Stimulated activated CD8-positive, alpha-beta memory T cell treated with anti-CD3 and anti-CD28 coated beads, Interleukin-2, amount 100 ng/mL, for 48 hours (primary cell): ENCODE data around the gene NR3C1.

Experiments used
- DNase-seq, 2 donors: peaks; one replicate each; pipeline ENCODE4 v3.0.0-alpha.2; 2020; ENCODE audit warnings: low read depth in 2 of 2

NR3C1 gene

DNA sequence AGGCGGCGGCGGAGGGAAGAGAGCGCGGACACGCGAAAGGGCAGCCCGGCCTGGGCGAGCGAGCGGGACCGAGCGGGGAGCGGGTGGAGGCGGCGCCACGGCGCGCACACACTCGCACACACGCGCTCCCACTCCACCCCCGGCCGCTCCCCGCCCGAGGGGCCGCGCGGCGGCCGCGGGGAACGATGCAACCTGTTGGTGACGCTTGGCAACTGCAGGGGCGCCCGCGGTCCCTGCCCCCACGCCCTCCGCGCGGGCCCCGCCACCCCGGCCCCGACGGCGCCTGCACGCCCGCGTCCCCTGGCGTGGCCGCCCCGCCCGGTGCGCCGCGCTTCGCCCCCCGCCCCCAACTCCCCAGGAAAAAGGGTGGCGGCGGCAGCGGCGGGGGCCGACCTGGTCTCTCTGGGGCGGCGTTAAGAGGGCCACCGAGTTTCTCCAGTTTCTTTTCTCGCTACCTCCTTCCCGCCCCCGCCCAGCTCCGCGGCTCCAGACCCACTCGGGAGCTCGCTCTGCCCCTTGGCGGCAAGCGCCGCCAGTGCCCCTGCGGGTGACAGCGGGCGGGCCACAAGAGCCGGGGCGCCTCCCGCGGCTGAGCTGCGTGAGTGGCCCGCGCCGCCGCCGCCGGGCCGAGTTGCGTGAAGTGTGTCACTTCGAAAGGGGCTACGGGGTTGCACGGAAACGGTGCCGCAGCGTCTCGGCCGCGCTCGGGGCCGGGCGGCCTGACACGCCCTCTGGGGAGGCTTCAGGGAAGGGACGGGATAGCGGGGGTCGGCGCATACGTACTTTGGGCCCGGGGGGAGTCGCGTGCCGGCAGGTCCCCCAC lies at the start of gene NR3C1:
TSS of gene NR3C1 (minus strand) at position 94 of the 823 bp plus-strand sequence. CDS start 2,847 bp downstream, outside the sequence.
- peak; percentile 74 to 77 for DNase-seq

DNA sequence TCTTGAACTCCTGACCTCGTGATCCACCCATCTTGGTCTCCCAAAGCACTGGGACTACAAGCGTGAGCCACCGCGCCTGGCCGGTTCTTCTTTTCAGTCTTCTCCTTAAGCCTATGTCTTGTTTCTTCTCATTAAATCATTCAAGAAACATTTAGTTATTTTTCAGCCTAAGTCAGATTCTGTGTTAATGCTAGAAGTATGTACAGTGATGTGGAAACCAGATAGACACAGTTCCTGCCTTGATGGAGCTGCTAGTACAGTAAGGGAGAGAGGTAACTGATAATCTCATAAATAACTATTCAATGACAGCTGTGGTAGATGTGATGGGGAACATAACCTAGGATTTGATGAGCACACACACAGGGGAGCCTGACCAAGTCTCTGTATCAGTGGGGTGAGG lies 46.3 kb upstream of the NR3C1 start:
- DNase-seq = no peak

DNA sequence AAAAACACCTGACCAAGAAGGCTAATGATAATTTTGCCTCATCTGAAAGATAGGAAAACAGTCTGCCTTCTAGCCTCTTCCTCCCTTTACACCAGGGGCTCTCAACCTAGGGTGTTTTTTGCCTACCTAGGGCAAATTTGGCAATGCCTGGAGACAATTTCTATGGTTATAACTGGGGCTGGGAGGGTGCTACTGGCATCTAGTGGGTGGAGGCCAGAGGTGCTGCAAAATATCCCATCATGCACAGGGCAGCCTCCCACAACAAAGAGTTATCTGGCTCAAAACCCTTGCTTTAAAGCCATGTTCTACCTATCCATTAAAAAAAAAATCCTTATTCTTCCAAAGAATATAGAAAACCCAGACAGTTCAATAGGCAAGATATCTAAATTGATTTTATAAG lies 45.0 kb upstream of the NR3C1 start:
- DNase-seq = no peak

DNA sequence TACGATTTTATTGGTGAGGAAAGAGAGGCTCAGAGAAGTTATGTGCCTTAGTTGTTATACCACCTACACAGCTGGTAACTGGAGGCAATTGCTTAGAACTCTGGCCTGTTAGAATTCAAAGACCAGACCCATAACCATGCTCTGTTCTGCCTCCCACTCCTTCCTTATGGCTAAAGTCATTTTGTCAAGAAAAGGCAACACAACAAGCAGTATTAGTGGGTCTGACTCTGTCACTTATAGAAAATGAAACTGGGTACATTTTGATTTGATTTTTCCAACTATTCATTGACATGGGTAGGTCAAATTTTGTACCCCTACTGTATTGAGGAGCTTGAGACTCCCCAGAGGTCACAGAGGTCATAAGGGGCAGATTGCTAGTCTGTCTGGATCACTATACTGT lies 44.5 kb upstream of the NR3C1 start:
- no peak for DNase-seq

DNA sequence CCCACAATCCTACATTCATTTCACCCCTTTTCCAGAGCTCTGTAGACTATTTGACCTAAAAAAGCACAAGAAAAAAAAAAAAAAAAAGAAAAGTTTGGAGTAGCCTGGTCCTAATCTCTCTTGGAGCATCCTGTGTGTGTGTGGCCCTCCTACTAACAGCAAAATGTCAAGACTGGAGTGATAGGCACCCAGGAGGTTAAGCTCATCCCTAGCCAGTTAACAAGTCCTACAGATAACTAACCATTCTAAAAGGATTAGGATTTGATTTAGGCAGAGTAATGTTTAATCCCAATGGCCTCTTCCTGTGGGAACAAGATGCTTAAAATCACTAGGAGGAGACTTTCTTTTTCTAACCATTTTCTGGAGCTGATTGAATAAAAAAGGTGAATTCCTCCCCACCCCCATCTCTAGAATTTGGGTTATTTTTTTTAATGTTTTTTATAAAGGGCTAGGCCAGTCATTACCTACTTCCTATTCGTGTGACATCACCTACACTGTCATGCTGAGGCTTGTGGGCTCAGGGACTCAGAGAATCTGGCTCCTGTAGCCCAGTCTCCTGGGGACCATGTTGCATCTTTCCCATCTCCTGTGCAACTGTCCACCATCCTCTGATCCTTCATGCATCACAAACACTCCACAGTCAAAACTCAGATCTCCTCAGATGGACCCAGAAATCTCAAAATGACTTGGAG lies 43.2 kb upstream of the NR3C1 start:
- DNase-seq = no peak

DNA sequence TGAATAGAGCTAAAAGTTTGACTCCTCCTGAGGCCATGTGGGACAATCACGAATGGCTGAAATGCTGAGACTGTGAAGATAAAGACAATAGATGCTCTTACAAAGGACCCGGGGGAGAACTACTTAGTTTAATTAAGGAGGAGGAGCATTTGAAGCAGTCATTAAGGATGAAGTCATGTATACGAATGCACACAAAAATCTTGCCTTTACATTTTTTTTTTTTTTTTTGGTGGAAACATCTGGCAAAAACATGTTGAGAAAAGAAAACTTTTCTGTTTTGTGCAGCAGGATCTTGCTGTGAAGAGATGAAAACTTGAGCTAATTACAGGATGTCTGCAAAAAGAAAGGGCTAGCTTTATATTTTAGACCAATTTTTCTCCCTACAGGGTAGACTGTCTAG lies 42.3 kb upstream of the NR3C1 start:
- DNase-seq = no peak

DNA sequence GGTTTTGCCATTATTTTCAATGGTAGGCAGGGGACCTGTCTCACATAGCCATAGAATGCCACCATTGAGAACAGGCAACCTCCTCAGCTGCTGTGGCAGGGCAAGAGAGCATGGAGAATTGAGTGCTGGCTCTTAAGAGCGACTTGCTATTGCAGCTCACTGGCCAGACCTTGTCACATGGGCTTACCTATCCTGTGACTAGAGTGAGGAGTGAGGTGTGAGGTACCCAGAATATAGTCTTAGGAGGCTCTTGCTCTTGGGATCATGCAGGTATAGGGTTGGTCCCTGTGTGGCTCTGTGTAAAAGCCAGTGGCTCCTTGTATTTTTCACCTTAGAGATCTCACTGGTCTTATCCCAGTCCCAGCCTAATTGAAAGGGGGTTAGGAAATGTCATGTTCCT lies 39.8 kb upstream of the NR3C1 start:
- DNase-seq = no peak

DNA sequence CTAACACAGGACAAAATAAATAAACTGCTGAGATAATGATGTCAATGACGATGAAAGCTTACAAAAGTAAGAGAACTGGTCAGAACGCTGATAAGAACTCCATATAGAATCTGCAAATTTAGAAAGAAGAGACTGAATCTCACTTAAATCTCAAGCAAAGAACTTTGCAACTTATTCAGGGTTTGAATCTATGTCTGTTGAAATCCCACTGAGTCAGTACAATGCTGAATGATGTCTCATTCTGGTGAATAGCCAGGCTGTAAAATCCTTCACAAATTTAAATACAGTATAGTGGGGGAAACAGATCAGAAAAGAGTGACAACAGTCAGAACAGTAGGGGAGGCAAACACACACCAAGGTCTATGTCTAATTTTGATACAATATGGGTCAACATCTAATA lies 38.9 kb upstream of the NR3C1 start:
- DNase-seq = no peak

DNA sequence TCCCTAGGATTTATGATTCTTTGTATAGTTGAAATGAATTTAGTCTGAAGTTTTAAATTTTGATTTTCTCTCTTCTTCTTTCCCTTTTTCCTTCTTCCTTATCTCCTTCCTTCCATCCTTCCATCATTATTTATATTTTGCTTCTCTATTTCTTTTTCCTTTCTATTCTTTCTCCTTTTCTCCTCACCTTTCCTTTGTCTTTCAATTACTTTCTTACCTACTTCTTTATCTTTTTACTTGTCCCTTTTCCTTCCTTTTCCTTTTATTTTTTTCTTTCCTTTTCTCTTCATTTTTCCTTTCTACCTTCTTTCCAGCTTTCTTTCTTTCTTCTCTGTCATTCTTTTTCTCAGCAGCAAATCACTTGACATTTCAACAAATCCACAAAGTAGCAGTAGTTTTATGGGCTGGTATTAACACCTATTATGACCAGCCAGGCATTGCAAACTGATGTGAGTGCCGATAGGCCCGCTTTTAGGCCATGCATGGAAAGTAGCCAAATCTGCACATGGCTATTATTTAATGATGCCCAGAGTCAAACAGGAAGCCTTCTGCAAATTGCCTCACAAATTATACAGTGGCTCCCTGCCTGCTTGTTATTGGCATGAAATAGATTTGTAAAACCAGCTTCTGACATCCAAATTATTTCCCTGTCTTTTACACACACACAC lies 37.1 kb upstream of the NR3C1 start:
- no peak for DNase-seq

DNA sequence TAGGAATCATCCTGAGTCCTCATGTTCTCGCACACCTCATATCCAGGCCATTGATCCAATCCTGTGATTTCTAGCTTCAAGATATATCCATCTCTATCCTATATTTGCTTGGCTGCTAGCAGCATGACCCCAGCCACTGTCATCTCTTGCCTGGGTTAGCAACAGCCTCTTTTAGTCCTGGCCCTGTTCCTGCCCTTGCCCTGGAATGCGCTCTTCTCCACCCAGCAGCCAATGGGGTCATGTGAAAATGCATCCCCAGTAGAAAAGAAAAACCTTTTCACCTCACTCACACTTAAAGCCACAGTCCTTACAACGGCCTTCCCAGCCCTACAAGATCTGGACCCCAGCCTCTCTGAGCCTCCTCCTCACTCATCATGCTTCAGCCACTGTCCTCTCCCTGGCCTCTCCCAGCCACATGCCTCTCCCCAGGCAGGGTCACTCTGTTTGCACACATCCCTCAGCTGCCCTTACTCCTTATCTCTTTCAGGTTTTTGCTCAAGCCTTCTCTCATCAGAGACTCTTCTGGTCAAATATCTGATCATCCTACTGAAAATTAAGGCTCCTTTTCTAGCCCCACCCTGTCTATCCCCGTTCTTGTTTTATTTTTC lies 34.3 kb upstream of the NR3C1 start:
- no peak for DNase-seq

DNA sequence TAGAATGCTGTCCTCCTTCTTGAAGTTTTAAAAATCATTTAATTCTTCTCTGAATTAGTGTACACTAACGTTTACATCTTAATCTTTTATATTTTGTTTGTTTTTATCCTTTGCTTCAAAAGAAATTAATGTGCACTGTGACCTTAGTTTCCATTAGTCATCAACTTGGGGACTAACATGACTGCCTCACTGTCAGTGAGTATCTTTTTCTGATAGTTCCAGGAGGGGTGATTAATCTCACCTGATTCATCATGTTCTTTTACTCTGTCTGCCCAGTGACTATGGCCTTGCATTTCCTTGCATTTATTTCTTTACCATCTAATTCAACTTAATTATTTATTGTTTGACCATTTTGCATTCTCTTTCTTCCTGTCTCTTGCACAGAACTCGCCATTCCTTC lies 33.4 kb upstream of the NR3C1 start:
- DNase-seq = no peak

DNA sequence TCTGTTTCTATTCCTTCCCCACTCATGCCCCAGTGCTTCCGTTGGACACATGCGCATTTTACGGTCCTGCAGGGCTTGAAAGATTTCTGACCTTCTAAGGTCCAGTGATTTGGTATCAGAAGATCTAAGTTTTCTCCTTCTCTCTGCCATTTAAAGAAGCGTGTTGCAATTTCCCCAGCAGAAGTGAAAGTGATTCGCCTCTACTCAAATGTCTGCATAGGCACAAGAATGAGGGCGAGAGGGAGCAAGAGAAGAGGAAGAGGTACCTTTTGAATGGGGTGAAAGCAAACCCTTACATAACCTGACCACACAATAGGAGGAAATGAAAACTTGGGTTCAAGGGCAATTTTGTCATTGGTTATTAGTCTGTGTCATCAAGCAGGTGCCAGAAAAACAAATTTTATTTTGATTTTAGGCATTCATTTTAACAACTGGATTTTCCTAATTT lies 31.7 kb upstream of the NR3C1 start:
- DNase-seq = no peak

DNA sequence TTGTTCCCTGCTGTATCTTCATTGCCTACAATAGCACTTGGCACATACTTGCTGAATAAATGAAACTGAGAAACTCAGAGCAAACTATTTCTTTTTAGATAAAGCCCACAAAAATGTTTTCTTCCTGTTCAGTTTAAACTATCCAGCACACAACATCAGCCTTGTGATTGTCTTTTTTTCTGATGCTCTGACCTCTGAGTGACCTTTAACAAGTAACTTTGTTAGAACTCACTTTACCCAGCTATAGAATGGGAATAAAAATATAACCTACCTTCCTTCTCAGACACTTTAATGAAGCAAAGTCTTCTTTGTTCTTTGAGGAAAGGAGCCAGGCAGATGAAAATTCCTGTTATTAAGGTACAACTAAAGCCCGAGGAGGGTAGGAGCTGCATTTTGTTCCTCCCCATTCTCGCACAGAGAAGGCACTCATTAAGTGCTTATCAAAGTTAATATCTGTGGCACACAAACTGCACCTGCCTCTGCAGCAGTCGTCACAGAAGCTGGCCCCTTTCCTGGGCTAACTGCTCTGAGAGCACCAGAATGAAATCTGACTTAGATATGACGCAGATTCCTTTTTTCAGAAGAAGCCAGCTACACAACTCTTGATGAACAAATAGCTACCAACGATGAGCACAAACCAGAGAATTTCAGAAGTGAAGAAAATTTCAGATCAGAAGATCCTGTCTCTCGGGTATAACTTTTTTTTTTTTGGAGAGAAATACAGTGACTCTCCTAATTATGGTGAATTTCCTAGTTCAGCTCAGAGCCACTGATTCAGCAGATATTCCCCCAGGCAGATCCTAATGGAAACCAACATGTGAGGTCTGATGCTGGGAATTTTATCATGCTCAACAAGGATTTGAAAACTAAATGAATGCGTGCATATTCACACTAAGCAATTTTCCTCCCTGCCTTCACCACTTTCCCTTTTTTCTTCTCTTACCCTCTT lies 31.0 kb upstream of the NR3C1 start:
- no peak for DNase-seq

DNA sequence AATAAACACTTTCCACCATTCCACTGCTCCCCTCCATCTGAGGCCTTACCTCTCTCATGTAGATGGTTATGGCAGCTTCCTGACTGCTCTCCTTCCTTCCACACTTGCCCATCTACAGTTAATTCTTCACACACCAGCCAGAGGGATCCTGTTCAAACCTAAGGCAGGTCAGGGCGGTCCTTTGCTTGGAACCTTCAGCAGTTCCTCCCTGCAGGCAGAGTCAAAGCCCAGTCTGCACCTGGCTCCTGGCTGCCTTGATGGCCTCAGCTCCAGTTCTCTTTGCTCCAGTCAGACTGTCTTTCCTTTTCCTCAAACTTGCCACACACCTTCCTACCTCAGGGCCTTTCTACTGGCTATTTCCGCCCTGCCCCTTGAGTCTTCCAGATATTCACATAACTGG lies 30.2 kb upstream of the NR3C1 start:
- DNase-seq = no peak

DNA sequence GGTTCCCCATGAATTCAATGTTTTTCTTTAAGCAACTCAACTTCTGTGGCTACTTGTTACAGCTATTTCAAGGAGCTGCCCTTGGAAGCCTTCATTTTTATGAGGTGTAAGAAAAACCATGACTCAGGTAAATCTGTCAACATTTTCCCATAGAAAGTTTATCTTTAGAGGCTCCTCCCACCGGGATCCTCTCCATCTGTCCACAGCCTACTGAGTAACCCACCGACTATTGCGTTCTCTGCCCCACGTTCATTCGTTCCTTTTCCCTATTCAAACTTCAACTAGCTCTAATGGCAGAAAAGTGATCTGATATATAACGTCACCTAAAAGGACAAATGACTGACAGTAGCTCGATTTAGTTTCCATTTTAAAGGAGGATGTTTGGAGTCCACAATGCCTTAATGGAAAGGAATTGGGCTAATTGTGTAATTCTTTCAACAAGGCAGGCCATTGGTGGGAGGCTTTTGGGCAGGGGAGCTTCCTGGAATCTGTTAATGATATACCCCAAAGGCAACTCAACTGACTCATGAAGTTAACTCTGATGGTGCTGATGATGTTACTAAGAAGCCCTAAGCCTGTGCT lies 29.3 kb upstream of the NR3C1 start:
- no peak for DNase-seq

DNA sequence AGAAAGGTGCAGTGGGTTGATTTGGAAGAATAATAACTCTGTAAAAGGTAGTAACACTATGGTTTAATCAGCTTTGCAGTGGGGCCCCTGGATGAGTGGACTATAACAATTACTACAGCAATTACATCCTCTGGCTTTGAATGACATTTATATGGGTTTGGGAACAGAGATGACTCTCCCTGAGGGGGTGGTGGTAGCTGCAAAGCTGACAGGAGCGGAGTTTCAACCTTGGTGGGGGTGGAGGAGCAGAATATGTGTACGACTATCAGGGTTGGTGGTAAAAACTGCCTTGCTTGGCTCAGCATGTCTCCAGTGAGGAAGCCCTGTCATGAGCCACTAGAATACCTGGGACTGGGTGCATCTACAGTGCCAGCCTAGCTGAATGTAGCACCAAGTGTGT lies 28.3 kb upstream of the NR3C1 start:
- peak in 1 of 2 donors; percentile 41 for DNase-seq

DNA sequence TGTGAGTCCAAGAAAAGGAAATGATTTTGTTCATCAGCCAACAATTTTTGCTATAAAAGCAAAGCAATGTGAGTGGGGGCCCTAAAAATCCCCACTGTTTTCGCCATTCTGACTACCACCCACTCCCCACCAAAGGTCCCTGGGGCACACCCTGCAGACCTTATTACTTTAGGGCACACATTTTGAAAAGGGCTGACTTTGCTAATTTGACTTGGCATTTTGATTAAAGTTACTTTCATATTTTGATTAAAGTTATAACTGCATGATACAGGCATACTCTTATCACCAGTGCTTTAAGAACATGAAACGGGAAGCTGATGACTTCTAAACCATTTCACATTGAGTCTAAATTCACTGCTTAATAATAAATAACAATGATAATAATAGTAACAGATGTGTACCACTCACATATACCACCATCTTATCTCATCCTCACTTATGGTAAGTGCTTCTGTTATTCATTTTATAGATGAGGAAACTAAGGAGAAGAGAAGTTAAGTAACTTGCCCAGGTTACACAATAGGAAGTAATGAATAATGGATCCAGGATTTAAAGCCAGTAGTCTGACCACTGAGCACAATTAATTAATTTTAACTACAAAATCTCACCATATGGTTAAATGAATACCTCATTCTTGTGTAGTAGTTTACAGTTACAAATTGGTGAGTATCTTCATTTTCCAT lies 25.4 kb upstream of the NR3C1 start:
- DNase-seq = no peak

DNA sequence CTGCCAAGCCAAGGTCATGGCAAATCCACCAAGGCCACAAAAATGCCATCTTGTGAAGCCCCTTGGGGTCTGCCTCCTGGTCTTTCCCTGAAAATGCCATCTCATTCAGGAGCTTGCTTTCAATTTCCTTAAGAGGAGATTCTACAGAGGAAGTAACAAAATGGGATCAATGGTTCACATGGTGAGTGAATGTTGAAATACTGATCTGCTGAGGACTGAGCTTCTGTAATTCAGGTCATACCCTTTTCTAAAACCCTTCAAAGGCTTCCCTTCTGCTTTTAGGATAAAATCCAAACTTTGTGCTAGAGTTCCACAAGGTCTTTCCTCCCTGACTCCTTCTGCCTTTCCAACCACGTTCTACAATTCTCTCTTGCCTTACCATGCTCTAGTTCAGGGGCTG lies 24.7 kb upstream of the NR3C1 start:
- no peak for DNase-seq

DNA sequence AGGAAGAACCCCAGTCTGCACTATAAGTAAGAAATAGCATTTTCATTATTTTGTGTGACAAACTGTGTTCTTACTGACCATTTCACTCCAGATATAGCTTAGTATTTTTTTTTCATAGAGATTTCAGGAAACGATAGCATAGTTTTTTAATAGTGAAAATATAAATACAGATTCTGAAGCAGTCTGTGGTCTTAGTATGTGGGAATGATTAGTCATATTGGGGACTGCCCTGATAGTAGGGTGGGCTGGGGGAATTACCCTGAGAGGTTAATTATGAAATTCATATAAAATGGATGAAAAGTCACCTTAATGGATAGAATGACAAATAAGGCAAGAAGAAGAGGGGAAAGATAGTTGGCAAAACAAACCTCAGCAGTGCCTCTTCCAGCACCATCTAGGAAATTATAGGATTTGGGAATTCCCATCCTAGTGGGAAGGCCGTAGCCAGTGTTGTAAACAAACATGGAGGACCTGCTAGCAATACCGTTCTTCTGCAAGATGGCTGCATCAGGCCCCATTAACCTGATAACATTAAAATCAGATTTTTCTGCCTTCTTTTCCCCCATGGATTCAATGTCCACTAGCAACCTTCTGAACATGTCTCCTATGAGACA lies 23.7 kb upstream of the NR3C1 start:
- no peak for DNase-seq
